T-helper 1 cell treated with Interleukin-12 subunit alpha and Interleukin-12 subunit beta and Interleukin-4 antibody, amounts not matched to agents 30 ng/mL and 1 ng/mL, for 36 hours (primary cell): ENCODE data around the gene SLC66A2. TPM values are rescaled to one million over a fixed set of nuclear protein-coding genes. Genes with fewer than 3 reads are reported as not detected.
"Not testable (repeated sequence)": the region's sequence is repeated elsewhere in the genome, so short reads cannot be mapped to it uniquely, and the experiment has no call there.

ENCODE experiments used
- intact Hi-C: fragments of 100-400 bp; cut with micrococcal nuclease; formaldehyde crosslinking; loops from one replicate; pipeline ENCODE4 v1.15.1; 2024
- total RNA-seq: library from RNA; stranded (reverse); gene quantifications from 2 replicates; pipeline ENCODE4 v1.2.3, GENCODE V29; 2022

Gene SLC66A2
- total RNA-seq, 1 donor from 2014 or later: 41.1 TPM

GRCh38 chr18:79883461-79884293 is 67.8 kb downstream of the SLC66A2 start:
- intact Hi-C loops: no loop called here

DNA sequence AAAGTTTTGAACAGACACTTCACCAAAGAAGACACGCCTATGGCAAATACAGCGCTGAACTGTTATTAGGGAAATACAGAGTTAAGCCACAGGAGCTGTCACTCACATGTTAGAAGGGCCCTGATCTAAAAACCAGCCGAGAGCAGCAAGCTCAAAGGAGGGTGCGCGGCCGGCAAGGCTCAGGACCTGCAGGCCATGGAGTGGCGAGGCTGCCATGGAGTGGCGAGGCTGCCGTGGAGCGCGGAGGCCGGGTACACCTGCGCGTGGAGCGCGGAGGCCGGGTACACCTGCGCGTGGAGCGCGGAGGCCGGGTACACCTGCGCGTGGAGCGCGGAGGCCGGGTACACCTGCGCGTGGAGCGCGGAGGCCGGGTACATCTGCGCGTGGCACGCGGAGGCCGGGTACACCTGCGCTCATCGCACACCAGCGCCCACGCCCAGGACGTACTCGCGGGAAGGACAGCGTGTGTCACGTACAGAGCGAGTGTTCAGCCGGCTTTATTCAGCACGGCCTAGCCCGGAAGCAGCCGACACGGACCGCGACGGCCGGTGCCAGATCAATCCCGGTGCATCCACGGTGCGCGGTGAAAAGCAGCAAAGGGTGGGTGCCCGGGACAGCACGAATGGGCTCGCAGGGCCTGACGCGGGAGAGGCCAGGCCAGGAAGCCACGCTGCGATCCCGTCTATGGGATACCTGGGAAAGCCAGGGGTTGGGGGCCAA is 68.8 kb downstream of the SLC66A2 start:
- intact Hi-C loops: no loop called here

GRCh38 chr18:79881695-79882094 is 69.8 kb downstream of the SLC66A2 start:
- intact Hi-C loops: no loop called here

DNA sequence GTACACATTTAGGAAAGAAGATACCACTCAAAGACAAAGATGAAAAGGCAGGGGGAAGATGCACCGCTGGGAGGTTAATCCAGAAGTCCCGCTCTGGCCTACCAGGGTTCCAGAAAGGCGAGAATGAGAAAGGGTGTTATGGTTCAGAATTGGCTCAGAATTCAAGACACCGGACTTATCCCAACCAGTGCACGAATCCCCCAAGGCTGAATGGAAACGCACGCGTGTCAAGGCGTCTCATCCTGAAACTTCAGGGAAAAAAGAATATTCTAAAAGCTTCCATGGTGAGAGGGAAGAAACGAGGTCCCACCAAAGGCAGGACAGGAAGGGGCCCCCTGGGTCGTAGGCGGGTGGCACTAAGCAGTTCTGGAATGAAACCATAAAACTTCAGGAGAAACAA is 71.9 kb downstream of the SLC66A2 start:
- intact Hi-C loops: no loop called here

GRCh38 chr18:79878741-79879378 is 72.6 kb downstream of the SLC66A2 start:
- intact Hi-C loops: no loop called here

GRCh38 chr18:79878246-79878645 is 73.2 kb downstream of the SLC66A2 start:
- intact Hi-C loops: not testable (repeated sequence)

GRCh38 chr18:79877163-79878091 is 74.0 kb downstream of the SLC66A2 start:
- intact Hi-C loops: no loop called here

DNA sequence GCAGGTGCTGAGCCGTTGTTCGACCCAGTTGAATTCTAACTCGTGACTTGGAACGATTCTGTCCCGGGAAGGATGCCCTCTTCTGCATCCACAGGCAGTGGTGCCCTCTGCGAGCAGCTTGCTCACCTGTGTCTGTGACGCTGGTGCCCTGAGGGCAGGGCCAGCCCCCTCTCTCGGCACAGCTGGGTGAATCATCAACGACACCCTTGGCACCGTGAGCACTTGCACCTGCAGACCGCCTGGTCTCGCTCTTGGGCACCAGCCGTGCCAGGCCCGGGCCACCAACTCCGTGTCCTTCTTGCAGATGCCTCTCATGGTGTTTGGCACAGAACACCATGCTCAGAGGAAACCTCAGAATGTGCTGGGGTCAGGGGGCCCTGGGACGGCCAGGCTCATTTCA is 75.0 kb downstream of the SLC66A2 start:
- intact Hi-C loops: no loop called here

- intact Hi-C loops: no loop called here
These were observed 75.5 kb downstream of the SLC66A2 start for GRCh38 chr18:79875931-79876461.

DNA sequence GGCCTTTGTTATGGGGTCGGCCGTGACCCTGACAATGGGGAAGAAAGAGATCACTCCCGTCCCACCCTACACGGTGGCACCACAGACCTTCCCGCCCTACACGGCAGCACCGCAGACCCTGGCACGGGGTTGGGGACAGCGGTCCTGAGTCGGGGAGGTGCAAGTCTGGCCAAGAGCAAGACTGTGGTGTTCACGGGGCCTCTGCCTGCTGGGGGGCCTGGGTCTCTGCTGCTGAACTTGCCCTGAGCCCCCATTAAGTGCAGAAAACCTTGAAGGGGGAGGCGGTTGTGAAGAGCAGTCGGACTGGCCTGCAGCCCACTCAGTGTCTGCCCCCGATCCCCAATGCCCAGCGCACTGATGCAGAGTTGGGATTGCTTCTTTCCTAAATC is 75.9 kb downstream of the SLC66A2 start:
- intact Hi-C loops: no loop called here

DNA sequence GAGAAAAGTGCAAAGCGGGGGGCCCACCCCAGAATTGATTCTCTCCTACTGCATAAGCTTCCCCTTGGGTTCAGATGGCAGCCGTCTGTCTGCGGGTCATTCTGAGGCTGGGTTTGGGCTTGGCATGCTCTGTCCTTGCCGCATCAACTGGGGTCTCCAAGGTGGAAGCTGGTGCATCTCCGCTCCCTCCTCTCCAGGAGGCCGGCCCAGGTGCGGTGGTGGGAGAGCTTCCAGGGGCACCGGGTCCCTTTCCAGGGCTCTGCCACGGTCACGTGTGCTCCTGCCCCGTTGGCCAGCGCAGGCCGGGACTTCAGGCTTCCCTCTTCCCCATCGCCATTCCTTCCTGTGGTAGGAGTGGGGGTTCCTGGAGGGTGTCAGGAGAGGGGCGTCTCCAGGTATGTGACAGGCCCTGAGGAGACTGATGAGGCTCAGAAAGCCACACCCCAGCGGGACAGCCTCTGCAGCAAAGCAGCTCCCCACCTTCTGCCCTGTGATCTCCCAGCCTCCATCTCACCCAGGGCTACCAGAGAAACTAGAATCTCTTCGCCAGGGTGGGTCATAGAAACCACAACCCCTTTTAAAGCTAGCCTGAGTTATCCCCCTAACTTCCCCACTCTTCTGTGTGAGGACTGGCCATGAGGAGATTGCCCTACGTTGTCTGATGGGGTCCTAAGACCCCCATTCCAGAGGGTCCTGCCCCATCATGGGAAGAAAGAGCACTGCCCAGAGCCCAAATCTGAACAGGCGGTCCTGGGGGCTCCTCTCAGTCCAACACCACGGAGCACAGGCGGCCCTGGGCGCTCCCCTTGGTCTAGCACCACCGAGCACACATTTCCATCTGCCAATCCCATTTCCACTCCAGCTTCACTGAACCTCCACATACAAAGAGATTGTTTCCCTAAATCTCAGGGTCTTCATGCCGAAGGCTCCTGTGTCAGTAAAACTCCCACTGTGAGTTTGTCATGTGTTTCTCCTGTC is 76.6 kb downstream of the SLC66A2 start:
- intact Hi-C loops: no loop called here

- intact Hi-C loops: no loop called here
These were observed 77.9 kb downstream of the SLC66A2 start for GRCh38 chr18:79873449-79874110.

GRCh38 chr18:79872527-79873444 is 78.7 kb downstream of the SLC66A2 start:
- intact Hi-C loops: no loop called here

GRCh38 chr18:79871481-79872091 is 79.9 kb downstream of the SLC66A2 start:
- intact Hi-C loops: no loop called here

DNA sequence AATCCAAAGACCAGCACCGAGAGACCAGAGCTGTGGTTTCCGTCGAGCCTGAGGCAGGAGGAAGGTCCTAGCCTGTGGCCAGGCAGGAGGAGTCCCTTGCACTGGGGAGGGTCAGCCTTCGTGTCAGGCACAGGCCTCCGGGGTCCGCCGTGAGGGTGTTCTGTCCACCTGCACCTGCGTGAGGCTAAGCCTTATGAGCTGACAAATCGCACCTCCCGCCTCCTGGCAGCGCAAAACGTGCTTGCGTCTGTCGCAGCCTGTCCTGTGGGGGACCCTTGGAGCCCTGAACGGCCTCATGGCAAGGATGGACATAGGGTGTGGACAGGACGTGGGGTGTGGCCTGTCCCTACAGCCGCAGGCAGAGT is 80.4 kb downstream of the SLC66A2 start:
- intact Hi-C loops: no loop called here

DNA sequence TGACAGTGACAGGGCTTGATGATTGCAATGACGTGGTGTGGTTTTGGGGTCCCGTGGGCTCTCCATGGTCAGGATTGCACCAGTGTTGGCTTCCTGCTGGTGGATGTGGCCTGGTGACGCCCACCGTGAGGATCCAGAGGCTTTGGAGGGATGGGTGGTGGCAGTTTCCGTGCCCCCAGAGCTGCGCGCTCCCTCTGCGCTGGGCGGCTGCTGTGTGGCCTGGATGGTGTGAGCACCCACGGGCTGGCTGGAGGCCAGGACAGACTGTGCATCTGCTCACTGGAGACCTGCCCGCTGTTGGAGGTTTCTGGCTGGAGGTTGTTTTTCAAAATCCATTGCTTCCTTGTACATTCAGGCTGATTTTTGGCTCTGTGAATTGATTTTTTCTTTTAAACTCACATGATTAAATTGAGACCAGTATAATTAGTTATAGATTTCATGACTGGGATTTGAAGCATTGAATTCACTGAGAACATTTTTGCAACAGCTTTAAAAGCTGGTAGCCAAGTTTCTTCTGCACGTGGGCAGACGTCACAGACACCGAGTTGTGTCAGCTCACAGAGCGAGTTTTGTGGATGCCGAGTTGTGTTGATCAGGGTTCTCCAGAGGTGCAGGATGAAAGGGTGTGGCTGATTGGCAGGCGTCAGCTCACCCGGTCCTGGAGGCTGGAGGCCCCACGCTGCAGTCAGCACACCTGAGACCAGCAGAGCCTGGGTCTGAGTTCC is 81.0 kb downstream of the SLC66A2 start:
- intact Hi-C loops: no loop called here
